Astrocyte (in vitro differentiated cells and primary cell): ENCODE data around the gene MRPS18A.

Experiments
- CTCF ChIP-seq: IDR thresholded peaks from 2 replicates; pipeline ENCODE4 v1.5.1; 2011; ENCODE audit warnings: low read depth, mild to moderate bottlenecking, inconsistent platforms, low read length, moderate library complexity; ENCODE audit not compliant: insufficient read depth
- EZH2 ChIP-seq: IDR thresholded peaks from 2 replicates; pipeline ENCODE4 v1.6.1; 2012; ENCODE audit warnings: mild to moderate bottlenecking, low read length, inconsistent platforms; ENCODE audit not compliant: insufficient read depth

- no peak for TF ChIP-seq CTCF
- no peak for TF ChIP-seq EZH2
These were observed 21.2 kb downstream of the MRPS18A start for GRCh38 chr6:43666196-43666920.
